ENCODE measurements around the gene ACADS. TPM values are rescaled to one million over a fixed set of nuclear protein-coding genes. Genes with fewer than 3 reads are reported as not detected.

ACADS gene
- total RNA-seq, 1 donor from 2014 or later: 20.0 TPM

DNA sequence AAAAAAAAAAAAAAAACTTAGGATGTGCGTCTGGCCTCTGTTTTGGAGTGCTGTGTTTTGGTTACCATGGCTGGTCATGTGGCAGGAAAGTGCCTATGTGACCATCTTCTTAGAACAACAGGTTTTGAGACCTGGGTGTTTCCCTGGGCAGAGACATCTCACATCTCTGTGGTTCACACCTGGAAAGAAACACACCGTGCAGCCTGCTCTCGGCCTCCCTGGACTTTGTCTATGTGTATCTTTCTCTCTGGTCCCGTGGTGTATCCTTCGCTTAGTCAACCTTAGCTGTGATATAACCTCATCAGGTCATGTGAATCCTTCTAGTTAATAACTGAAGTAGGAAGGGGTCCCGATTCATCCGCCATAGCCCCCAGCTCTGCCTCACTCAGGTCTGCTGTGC is 22.6 kb downstream of the ACADS start:
- Histone ChIP-seq H3K4me3 (ENCODE audit: low read depth, low read length) (no peak overlapping the region), H3K36me3 (ENCODE audit: control insufficient read depth, insufficient read depth, low read length) (no peaks in the 10 kb centered on the region), H3K27me3 (ENCODE audit: control insufficient read depth, insufficient read depth, low read length) (no peaks in the 10 kb centered on the region)
- TF ChIP-seq, protein P1, sequence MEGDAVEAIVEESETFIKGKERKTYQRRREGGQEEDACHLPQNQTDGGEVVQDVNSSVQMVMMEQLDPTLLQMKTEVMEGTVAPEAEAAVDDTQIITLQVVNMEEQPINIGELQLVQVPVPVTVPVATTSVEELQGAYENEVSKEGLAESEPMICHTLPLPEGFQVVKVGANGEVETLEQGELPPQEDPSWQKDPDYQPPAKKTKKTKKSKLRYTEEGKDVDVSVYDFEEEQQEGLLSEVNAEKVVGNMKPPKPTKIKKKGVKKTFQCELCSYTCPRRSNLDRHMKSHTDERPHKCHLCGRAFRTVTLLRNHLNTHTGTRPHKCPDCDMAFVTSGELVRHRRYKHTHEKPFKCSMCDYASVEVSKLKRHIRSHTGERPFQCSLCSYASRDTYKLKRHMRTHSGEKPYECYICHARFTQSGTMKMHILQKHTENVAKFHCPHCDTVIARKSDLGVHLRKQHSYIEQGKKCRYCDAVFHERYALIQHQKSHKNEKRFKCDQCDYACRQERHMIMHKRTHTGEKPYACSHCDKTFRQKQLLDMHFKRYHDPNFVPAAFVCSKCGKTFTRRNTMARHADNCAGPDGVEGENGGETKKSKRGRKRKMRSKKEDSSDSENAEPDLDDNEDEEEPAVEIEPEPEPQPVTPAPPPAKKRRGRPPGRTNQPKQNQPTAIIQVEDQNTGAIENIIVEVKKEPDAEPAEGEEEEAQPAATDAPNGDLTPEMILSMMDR (IDR thresholded peaks at IDR 0.05; ENCODE audit: insufficient read depth, low read length, poor library complexity, severe bottlenecking): no peak
- no peak for DNase-seq (ENCODE audit: low read depth)

DNA sequence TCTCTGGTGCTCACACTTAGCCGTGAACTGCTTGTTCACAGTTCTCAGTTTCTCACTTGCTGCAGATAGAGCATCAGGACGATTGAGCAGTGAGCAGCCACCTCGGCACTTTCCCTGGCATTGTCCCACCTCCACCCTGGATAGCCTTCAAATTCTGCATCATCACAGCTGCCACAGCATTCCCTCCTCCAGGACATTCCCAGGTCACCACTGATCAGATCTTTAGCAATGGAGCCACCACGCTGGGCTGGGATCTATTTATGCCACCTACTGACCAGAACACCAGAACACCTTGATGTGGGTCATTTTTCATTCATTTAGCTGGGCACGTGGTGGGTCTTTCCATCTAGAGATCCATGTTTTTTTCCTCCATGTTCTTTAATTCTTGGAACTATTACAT is 23.6 kb downstream of the ACADS start:
- H3K4me3 ChIP-seq (ENCODE audit: low read depth, low read length): no peak overlapping the region
- DNase-seq (ENCODE audit: low read depth): no peak
- H3K27me3 ChIP-seq (ENCODE audit: control insufficient read depth, insufficient read depth, low read length): no peaks in the 10 kb centered on the region
- no peaks in the 10 kb centered on the region for H3K36me3 ChIP-seq (ENCODE audit: control insufficient read depth, insufficient read depth, low read length)
- TF ChIP-seq, protein P1 (IDR thresholded peaks at IDR 0.05; ENCODE audit: insufficient read depth, low read length, poor library complexity, severe bottlenecking): no peak

DNA sequence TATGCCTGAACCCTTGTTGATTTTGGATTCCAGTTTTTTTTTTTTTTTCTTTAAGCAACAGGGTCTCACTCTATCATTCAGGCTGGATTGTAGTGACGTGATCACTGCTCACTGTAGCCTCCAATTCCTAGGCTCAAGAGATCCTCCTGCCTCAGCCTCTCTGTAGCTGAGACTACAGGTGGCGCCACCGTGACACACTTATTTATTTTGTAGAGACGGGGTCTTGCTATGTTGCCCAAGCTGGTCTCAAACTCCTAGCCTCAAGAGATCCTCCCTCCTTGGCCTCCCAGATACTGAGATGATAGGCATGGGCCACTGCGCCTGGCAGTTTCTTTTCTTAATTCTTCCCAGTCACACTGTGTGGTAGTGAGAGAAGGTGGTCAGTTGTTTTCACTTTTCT is 25.2 kb downstream of the ACADS start:
- Histone ChIP-seq H3K4me3 (ENCODE audit: low read depth, low read length) (no peak overlapping the region), H3K27me3 (ENCODE audit: control insufficient read depth, insufficient read depth, low read length) (no peaks in the 10 kb centered on the region), H3K36me3 (ENCODE audit: control insufficient read depth, insufficient read depth, low read length) (no peaks in the 10 kb centered on the region)
- TF ChIP-seq, protein P1 (IDR thresholded peaks at IDR 0.05; ENCODE audit: insufficient read depth, low read length, poor library complexity, severe bottlenecking): no peak
- DNase-seq (ENCODE audit: low read depth): no peak

DNA sequence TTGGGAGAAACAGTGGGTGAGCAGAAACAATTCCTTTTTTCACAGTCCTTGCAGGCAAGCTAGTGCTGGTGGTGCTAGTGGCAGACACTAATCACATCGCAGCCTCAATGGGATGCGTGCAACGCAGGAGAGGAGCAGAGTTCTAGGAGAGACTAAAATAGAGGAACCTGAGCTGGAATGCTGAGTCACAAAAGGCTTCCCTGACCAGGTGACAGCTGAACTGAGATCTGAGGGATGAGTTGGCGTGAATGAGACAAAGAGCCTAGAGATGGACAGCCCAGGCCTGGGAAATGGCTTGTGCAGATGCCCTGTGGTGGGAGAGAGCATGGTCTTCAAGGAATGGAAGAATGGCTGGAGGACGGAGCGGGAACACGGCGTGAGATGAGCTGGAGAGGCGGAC is 25.8 kb downstream of the ACADS start:
- H3K36me3 ChIP-seq (ENCODE audit: control insufficient read depth, insufficient read depth, low read length): no peaks in the 10 kb centered on the region
- no peak overlapping the region for H3K4me3 ChIP-seq (ENCODE audit: low read depth, low read length)
- H3K27me3 ChIP-seq (ENCODE audit: control insufficient read depth, insufficient read depth, low read length): no peaks in the 10 kb centered on the region
- TF ChIP-seq, protein P1 (IDR thresholded peaks at IDR 0.05; ENCODE audit: insufficient read depth, low read length, poor library complexity, severe bottlenecking): no peak
- no peak for DNase-seq (ENCODE audit: low read depth)

DNA sequence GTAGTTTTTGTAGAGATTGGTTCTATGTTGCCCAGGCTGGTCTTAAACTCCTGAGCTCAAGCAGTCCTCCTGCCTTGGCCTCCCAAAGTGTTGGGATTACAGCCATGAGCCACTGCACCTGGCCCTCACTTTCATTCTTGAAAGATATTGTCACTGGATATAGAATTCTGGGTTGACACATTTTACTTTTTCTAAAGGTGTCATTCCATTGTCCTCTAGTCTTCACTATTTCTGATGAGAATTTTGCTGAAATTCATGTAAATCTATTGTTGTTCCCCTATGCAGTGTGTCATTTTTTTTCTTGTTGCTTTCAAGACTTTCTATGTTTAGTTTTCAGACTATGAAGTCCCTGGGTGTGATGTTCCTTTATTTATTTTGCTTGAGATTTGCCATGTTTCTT is 29.2 kb downstream of the ACADS start:
- H3K36me3 ChIP-seq (ENCODE audit: control insufficient read depth, insufficient read depth, low read length): no peaks in the 10 kb centered on the region
- DNase-seq (ENCODE audit: low read depth): no peak
- H3K4me3 ChIP-seq (ENCODE audit: low read depth, low read length): no peak overlapping the region
- TF ChIP-seq, protein P1 (IDR thresholded peaks at IDR 0.05; ENCODE audit: insufficient read depth, low read length, poor library complexity, severe bottlenecking): no peak
- no peaks in the 10 kb centered on the region for H3K27me3 ChIP-seq (ENCODE audit: control insufficient read depth, insufficient read depth, low read length)

DNA sequence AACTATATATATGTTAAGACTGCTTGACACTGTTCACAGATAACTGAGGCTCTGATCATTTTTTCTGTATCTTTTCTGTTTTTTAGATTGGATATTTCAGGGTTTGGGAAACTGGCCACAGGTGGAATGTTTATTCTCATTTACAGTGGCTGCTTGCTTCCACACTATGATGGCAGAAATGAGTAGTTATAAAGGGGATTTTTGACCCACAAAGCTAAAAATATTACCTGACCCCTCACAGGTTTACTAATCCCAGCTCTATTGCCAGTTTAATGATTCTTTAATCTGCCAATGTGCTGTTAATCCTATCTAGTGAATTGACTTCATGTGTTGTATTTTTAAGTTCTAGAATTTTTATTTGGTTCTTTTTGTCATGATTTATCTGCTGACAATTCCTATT is 29.6 kb downstream of the ACADS start:
- Histone ChIP-seq H3K27me3 (ENCODE audit: control insufficient read depth, insufficient read depth, low read length) (no peaks in the 10 kb centered on the region), H3K36me3 (ENCODE audit: control insufficient read depth, insufficient read depth, low read length) (no peaks in the 10 kb centered on the region), H3K4me3 (ENCODE audit: low read depth, low read length) (no peak overlapping the region)
- TF ChIP-seq, protein P1 (IDR thresholded peaks at IDR 0.05; ENCODE audit: insufficient read depth, low read length, poor library complexity, severe bottlenecking): no peak
- no peak for DNase-seq (ENCODE audit: low read depth)
